Measurements from ENCODE around the gene KIF22. TPM values are rescaled to one million over a fixed set of nuclear protein-coding genes. Genes with fewer than 3 reads are reported as not detected.
"Not testable (repeated sequence)": the region's sequence is repeated elsewhere in the genome, so short reads cannot be mapped to it uniquely, and the experiment has no call there.

KIF22 gene
- polyA plus RNA-seq, 3 donors: 22.0 to 46.2 (median 28.9) TPM

DNA sequence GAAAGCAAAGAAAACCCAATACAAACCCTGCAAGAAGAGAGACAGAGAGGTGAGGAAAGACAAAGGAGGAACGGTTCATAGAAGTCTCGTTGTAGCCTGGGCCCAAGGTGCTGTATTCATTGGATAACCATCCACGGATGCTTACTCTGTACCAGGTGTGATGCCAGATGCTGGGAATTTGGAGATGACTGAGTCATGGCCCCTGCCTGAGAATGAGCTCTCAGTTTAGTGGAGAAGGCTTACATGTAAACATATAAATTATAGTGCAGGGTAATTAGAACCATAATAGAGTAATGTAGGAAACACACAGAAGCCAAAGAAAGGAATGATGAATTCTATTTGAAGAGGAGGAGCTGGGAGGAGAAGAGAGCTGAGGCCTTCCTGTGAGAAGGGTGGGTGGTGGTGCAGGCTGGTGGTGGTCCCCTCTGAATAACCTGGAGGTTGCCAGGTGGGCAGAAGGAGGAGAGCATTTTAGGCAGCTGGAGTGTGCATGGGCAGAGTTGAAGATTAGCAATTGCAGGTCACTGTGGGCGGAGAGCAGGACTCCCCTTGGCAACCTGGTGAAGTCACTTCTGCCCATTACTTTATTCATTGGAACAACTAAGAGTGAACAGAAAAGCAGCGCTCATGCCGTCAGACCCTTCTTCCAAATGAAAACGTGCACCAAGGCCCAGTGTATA lies 20.2 kb upstream of the KIF22 start:
- Histone ChIP-seq H3K4me3 (replicated peaks in 1 of 3; ENCODE audit: low read depth in 2 of 3, low read length in 3 of 3) (peak overlapping the region in 1 of 3 experiments; percentile 12), H4K20me1 (ENCODE audit: insufficient read depth, low read length) (no peaks in the 10 kb centered on the region), H2AFZ (ENCODE audit: insufficient read depth, low read depth, low read length, poor library complexity, severe bottlenecking) (peak overlapping the region; percentile 46), H3K36me3 (replicated peaks in 1 of 2; ENCODE audit: control insufficient read depth in 1 of 2, insufficient read depth in 2 of 2, low read length in 2 of 2) (no peaks in the 10 kb centered on the region), H3K27me3 (ENCODE audit: control insufficient read depth in 2 of 2, insufficient read depth in 2 of 2, low read length in 2 of 2) (no peaks in the 10 kb centered on the region), H3K79me2 (ENCODE audit: insufficient read depth, low read length) (no peaks in the 10 kb centered on the region), H3K9ac (ENCODE audit: insufficient read depth, low read length, poor library complexity, severe bottlenecking) (no peak overlapping the region), H3K4me1 (ENCODE audit: control insufficient read depth in 1 of 2, insufficient read depth in 2 of 2, low read length in 2 of 2) (peaks cover 25 to 27% of the 10 kb centered on the region in 2 donors), H3K27ac (ENCODE audit: low read depth in 1 of 2, low read length in 2 of 2) (no peak overlapping the region), H3K9me3 (replicated peaks in 1 of 2; ENCODE audit: control insufficient read depth in 1 of 2, insufficient read depth in 1 of 2, low read length in 2 of 2) (no peaks in the 10 kb centered on the region), H3K4me2 (replicated peaks; ENCODE audit: extremely low read depth, low read length, poor library complexity, severe bottlenecking) (peak overlapping the region; percentile 12)
- Mint-ChIP-seq H3K4me1 (peaks cover 31% of the 10 kb centered on the region), H3K27ac (peak overlapping the region in 5 of 7 donors; percentile 9 to 55 (median 30)), H3K4me3 (peak overlapping the region; percentile 55 to 66), H3K9me3 (no peaks in the 10 kb centered on the region), H3K27me3 (ENCODE audit: low read depth in 3 of 3) (peaks cover 0 to 8% (median 0%) of the 10 kb centered on the region in 3 donors), H3K36me3 (no peaks in the 10 kb centered on the region)
- intact Hi-C loops (cut with micrococcal nuclease): no loop called here
- WGBS (ENCODE audit: insufficient coverage): 38% methylated on average over 4 of the region's 7 CpGs
- no peak for DNase-seq
- TF ChIP-seq, protein P1, sequence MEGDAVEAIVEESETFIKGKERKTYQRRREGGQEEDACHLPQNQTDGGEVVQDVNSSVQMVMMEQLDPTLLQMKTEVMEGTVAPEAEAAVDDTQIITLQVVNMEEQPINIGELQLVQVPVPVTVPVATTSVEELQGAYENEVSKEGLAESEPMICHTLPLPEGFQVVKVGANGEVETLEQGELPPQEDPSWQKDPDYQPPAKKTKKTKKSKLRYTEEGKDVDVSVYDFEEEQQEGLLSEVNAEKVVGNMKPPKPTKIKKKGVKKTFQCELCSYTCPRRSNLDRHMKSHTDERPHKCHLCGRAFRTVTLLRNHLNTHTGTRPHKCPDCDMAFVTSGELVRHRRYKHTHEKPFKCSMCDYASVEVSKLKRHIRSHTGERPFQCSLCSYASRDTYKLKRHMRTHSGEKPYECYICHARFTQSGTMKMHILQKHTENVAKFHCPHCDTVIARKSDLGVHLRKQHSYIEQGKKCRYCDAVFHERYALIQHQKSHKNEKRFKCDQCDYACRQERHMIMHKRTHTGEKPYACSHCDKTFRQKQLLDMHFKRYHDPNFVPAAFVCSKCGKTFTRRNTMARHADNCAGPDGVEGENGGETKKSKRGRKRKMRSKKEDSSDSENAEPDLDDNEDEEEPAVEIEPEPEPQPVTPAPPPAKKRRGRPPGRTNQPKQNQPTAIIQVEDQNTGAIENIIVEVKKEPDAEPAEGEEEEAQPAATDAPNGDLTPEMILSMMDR (IDR thresholded peaks at IDR 0.05): no peak

- H3K79me2 ChIP-seq (ENCODE audit: insufficient read depth, low read length); H3K27ac ChIP-seq (ENCODE audit: low read depth in 1 of 2, low read length in 2 of 2); H3K36me3 Mint-ChIP-seq; H3K9me3 Mint-ChIP-seq; intact Hi-C loops (cut with micrococcal nuclease); H3K36me3 ChIP-seq (replicated peaks in 1 of 2; ENCODE audit: control insufficient read depth in 1 of 2, insufficient read depth in 2 of 2, low read length in 2 of 2); H3K27me3 ChIP-seq (ENCODE audit: control insufficient read depth in 2 of 2, insufficient read depth in 2 of 2, low read length in 2 of 2); DNase-seq; H3K27me3 Mint-ChIP-seq (ENCODE audit: low read depth in 3 of 3); H4K20me1 ChIP-seq (ENCODE audit: insufficient read depth, low read length); H3K4me3 ChIP-seq (replicated peaks in 1 of 3; ENCODE audit: low read depth in 2 of 3, low read length in 3 of 3); H3K9me3 ChIP-seq (replicated peaks in 1 of 2; ENCODE audit: control insufficient read depth in 1 of 2, insufficient read depth in 1 of 2, low read length in 2 of 2); H2AFZ ChIP-seq (ENCODE audit: insufficient read depth, low read depth, low read length, poor library complexity, severe bottlenecking); H3K9ac ChIP-seq (ENCODE audit: insufficient read depth, low read length, poor library complexity, severe bottlenecking); H3K4me2 ChIP-seq (replicated peaks; ENCODE audit: extremely low read depth, low read length, poor library complexity, severe bottlenecking): not testable (repeated sequence)
- Mint-ChIP-seq H3K27ac (peak overlapping the region in 2 of 7 donors; percentile 23 to 55), H3K4me1 (peaks cover 31% of the 10 kb centered on the region), H3K4me3 (peak overlapping the region in 1 of 2 donors; percentile 49)
- peaks cover 25 to 27% of the 10 kb centered on the region in 2 donors for H3K4me1 ChIP-seq (ENCODE audit: control insufficient read depth in 1 of 2, insufficient read depth in 2 of 2, low read length in 2 of 2)
- 62% methylated on average over 5 of the region's 7 CpGs for WGBS (ENCODE audit: insufficient coverage)
Measured at GRCh38 chr16:29772330-29772729, 18.2 kb upstream of the KIF22 start.
